HG03378 (cell line): ENCODE results near the gene ADARB2.

Source experiments
- ATAC-seq: cut with Tn5 transposase; IDR thresholded peaks from one replicate; pipeline ENCODE4 v1.9.1; 2021; ENCODE audit warnings: mild to moderate bottlenecking, moderate library complexity; ENCODE audit not compliant: unreplicated experiment

Gene ADARB2

DNA sequence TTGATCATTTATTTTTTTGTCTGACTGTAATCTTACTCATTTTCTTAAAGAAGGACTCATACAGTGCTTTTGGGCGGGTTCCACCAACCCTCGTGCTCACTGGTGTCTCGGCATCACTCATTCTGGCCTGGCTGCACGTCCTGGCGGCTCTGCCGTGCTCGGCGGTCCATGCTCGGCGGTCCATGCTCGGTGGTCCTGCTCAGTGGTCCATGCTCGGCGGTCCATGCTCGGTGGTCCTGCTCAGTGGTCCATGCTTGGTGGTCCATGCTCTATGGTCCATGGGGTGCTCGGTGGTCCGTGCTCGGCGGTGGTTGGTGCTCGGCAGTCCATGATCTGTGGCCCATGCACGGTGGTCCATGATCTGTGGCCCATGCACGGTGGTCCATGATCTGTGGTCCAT lies 608.7 kb downstream of the ADARB2 start:
- ATAC-seq, result no peak

DNA sequence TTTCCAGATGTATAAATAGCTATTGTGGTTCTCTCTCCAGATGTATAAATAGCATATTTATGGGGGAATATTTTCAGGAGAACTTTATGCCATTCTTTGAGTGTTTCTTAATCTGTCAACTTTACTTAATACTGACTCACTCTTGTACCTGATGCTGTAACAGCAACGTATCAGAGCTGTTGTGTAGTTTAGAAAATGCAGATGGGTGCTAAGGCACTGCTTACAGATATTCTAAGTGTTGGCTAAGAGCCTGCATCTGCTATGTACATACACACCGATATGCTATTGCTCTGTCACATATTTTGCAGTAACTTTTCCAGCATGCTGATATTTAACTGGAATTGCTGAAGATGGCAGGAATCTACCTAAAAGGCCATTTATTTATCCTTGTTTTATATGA lies 609.2 kb downstream of the ADARB2 start:
- ATAC-seq, result no peak

DNA sequence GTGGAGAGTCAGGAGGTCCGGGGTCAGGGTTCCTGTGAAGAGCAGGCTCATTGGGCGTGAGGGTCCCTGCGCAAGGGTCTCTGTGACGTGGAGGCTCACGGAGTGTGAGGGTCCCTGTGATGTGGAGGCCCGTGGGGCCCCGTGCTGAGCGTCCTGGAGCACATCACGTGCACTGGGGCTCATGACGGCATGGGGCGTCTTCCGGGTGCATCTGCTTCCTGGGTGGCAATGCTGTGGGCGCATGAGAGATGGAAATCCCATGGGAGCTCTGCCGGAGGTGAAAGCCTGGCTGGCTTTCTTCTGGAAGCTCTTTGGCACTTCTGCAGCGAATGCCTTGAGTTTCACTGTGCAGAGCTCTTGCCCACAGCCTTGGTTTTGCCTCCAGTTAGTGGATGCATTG lies 609.7 kb downstream of the ADARB2 start:
- no peak for ATAC-seq
